Suprapubic skin (tissue), 4 donors: ENCODE measurements around the gene FAM20B.

Experiments
- CTCF ChIP-seq, 2 donors: fragments of 200-600 bp in 1 of 2; fragments of 450-650 bp in 1 of 2; sonication (generic) in 1 of 2; IDR thresholded peaks; one replicate each; pipeline ENCODE4 v1.5.1; 2016 to 2019; ENCODE audit warnings: antibody characterized with exemption in 2 of 2, mild to moderate bottlenecking in 1 of 2, moderate library complexity in 1 of 2
- EP300 ChIP-seq: sonication (generic); formaldehyde crosslinking; IDR thresholded peaks from one replicate; pipeline ENCODE4 v1.6.1; 2017; ENCODE audit warnings: antibody characterized with exemption
- POLR2A ChIP-seq, 2 donors: fragments of 450-650 bp; IDR thresholded peaks; one replicate each; pipeline ENCODE4 v1.6.1; 2017; ENCODE audit warnings: antibody characterized with exemption in 2 of 2, mild to moderate bottlenecking in 2 of 2, moderate library complexity in 2 of 2
- POLR2AphosphoS5 ChIP-seq, 3 donors: sonication (generic); formaldehyde crosslinking; IDR thresholded peaks; one replicate each; pipeline ENCODE4 v1.6.1; 2017; ENCODE audit warnings: antibody characterized with exemption in 3 of 3

- TF ChIP-seq CTCF (IDR thresholded peaks at IDR 0.05) = no peak
- no peak for TF ChIP-seq POLR2A (IDR thresholded peaks at IDR 0.05)
- no peak for TF ChIP-seq EP300
- no peak for TF ChIP-seq POLR2AphosphoS5 (IDR thresholded peaks at IDR 0.05)
Measured at GRCh38 chr1:179034720-179035119, 9.0 kb downstream of the FAM20B start.
